SH-SY5Y (cell line): ENCODE data around the gene DNAH5.

ENCODE experiments used
- GATA2 ChIP-seq: IDR thresholded peaks from 2 replicates; pipeline ENCODE4 v1.6.1; 2011; ENCODE audit warnings: mild to moderate bottlenecking, low read depth, low read length
- GATA3 ChIP-seq: IDR thresholded peaks from 2 replicates; pipeline ENCODE4 v1.6.1; 2011; ENCODE audit warnings: low read depth, mild to moderate bottlenecking, low read length, moderate library complexity

- no peak for TF ChIP-seq GATA2
- TF ChIP-seq GATA3 = no peak
Measured at GRCh38 chr5:13704396-13704795, 240.1 kb downstream of the DNAH5 start.
